Thyroid gland (tissue), 4 donors: ENCODE measurements around the gene KLHL17. TPM values are rescaled to one million over a fixed set of nuclear protein-coding genes. Genes with fewer than 3 reads are reported as not detected.
"Not testable (repeated sequence)": the region's sequence is repeated elsewhere in the genome, so short reads cannot be mapped to it uniquely, and the experiment has no call there.

Experiments used
- DNase-seq, 2 donors: peaks; one replicate each; pipeline ENCODE4 v3.0.0-alpha.2; 2019
- H3K27ac ChIP-seq, 3 donors: fragments of 200-600 bp; sonication (generic); 1 replicate in 2 of 3; 2 replicates in 1 of 3; pipeline ENCODE4 v1.5.1; 2016 to 2019; ENCODE audit warnings: mild to moderate bottlenecking in 1 of 3, moderate library complexity in 1 of 3
- H3K27me3 ChIP-seq: fragments of 200-600 bp; sonication (generic); one replicate; pipeline ENCODE4 v1.5.1; 2019
- H3K36me3 ChIP-seq, 2 donors: fragments of 200-600 bp; sonication (generic); one replicate each; pipeline ENCODE4 v1.5.1; 2016 to 2019
- H3K4me1 ChIP-seq, 2 donors: fragments of 200-600 bp; sonication (generic); one replicate each; pipeline ENCODE4 v1.5.1; 2017 to 2019
- H3K4me3 ChIP-seq, 3 donors: fragments of 200-600 bp; sonication (generic); replicated peaks in 1 of 3; 1 replicate in 2 of 3; 2 replicates in 1 of 3; pipeline ENCODE4 v1.5.1; 2016; ENCODE audit warnings: mild to moderate bottlenecking in 1 of 3
- H3K9me3 ChIP-seq: fragments of 200-600 bp; sonication (generic); one replicate; pipeline ENCODE4 v1.5.1; 2017
- POLR2A ChIP-seq, 2 donors: fragments of 450-650 bp; IDR thresholded peaks; one replicate each; pipeline ENCODE4 v1.6.1; 2017; ENCODE audit warnings: antibody characterized with exemption in 2 of 2, mild to moderate bottlenecking in 2 of 2, moderate library complexity in 1 of 2
- WGBS, 2 donors: methylation state at CpG; one replicate each; pipeline ENCODE4 v1.1.5; 2017; 5-methylcytosine and 5-hydroxymethylcytosine counted together
- intact Hi-C: fragments of 100-400 bp; cut with DNase I; formaldehyde crosslinking; loops from one replicate; pipeline ENCODE4 v1.15.1; 2023
- total RNA-seq, 4 donors: library from RNA; depleted of rRNA; stranded (reverse); fragments of >200 nt; gene quantifications; one replicate each; pipeline ENCODE4 v1.2.3, GENCODE V29; 2016
- TF ChIP-seq, protein P1 (sequence below), 6 experiments: fragments of 200-600 bp in 3 of 6; fragments of 450-650 bp in 3 of 6; sonication (generic) in 3 of 6; IDR thresholded peaks; one replicate each; pipeline ENCODE4 v1.5.1; 2016 to 2019; ENCODE audit warnings: antibody characterized with exemption in 6 of 6, mild to moderate bottlenecking in 2 of 6, inconsistent platforms in 1 of 6, moderate library complexity in 1 of 6

KLHL17 gene
- total RNA-seq, 4 donors from 2014 or later: 3.4 to 10.9 (median 10.3) TPM

DNA sequence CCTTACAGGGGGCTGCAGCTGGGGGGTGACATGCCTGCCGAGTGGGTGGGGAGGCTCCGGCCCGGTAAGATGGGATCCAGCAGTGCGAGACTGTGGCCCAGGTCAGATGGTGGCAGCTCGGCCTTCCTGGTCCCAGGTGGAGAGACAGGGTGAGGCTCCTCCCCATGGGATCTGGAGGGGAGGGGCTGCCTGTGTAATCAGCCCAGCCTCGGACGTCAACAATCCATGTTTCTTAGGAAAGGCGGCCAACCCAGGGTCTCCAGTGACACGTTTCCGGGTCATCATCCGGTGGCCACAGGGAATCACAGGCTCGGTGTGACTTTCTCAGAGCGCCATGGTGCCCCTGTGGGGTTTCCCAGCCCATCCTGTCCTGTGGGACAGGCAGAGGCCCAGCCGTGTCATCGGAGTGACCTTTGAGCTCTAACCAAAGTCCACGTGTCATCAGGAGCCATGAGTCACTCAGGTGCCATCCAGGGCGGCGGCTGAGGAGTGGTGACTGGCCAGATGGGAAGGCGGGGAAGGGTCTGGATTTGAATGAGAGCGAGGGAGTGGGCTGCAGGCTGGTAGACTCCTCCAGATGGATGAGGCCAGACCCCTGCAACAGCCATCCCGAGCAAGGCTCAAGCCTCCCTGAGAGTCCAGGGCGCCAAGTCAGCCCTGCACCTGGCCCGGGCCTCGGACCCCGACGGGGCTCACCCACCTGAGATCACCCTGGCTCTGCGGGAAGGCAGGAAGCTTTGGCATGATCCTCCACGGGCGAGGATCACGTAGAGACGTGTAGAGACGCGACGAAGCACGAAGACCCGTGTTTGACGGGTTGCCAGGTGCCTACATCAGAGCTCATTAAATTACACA is 46.1 kb downstream of the KLHL17 start:
- DNase-seq: no peak
- H3K9me3 ChIP-seq: no peaks in the 10 kb centered on the region
- intact Hi-C loops: no loop called here
- TF ChIP-seq, protein P1, sequence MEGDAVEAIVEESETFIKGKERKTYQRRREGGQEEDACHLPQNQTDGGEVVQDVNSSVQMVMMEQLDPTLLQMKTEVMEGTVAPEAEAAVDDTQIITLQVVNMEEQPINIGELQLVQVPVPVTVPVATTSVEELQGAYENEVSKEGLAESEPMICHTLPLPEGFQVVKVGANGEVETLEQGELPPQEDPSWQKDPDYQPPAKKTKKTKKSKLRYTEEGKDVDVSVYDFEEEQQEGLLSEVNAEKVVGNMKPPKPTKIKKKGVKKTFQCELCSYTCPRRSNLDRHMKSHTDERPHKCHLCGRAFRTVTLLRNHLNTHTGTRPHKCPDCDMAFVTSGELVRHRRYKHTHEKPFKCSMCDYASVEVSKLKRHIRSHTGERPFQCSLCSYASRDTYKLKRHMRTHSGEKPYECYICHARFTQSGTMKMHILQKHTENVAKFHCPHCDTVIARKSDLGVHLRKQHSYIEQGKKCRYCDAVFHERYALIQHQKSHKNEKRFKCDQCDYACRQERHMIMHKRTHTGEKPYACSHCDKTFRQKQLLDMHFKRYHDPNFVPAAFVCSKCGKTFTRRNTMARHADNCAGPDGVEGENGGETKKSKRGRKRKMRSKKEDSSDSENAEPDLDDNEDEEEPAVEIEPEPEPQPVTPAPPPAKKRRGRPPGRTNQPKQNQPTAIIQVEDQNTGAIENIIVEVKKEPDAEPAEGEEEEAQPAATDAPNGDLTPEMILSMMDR (IDR thresholded peaks at IDR 0.05): no peak
- no peak for TF ChIP-seq POLR2A (IDR thresholded peaks at IDR 0.05)
- 78 to 84% methylated on average over 32 to 36 of the region's 37 CpGs for WGBS, 2 donors
- no peak overlapping the region for H3K27ac ChIP-seq
- H3K4me1 ChIP-seq: peaks cover 15 to 28% of the 10 kb centered on the region in 2 donors
- H3K36me3 ChIP-seq: no peaks in the 10 kb centered on the region
- no peak overlapping the region for H3K4me3 ChIP-seq
- no peaks in the 10 kb centered on the region for H3K27me3 ChIP-seq

DNA sequence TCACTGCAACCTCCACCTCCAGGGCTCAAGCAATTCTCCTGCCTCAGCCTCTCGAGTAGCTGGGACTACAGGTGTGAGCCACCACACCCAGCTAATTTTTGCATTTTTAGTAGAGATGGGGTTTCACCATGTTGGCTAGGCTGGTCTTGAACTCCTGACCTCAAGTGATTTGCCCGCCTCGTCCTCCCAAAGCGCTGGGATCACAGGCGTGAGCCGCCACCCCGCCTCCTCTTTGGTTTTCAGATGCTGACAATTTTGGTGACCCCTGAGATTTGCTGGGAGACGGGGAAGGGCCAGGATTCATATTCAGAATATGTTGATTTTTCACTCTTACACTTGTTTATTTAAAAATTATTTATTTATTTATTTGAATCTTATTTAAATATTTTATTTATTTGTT is 49.7 kb downstream of the KLHL17 start:
- H3K27me3 ChIP-seq, H3K36me3 ChIP-seq, H3K4me3 ChIP-seq, DNase-seq, intact Hi-C loops, H3K27ac ChIP-seq, H3K9me3 ChIP-seq: not testable (repeated sequence)
- peaks cover 13 to 26% of the 10 kb centered on the region in 2 donors for H3K4me1 ChIP-seq
- WGBS, 2 donors: 89 to 93% methylated on average over 8 of the region's 8 CpGs

DNA sequence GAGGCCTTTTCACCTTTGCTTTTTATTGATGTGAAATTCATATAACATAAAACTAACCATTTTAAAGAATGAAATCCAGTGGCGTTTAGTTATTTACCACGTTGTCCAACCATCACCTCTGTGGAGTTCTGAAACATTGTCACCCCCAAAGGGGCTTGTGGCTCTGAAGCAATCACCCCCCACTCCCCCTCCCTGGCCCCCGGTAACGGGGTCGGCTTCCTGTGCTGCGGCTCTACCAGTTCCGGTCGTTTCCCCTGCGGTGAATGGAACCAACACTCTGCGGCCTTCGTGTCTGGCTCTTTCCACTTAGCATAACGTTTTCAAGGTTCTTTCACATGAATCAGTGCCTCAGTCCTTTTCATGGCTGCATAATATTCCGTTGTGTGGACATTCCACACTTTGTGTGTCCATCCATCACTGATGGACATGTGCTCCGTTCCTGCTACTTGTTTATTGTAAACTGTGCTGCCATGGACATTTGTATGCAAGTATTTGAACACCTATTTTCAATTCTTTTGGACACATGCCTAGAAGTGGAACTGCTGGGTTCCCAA is 51.1 kb downstream of the KLHL17 start:
- H3K27me3 ChIP-seq: no peaks in the 10 kb centered on the region
- intact Hi-C loops: no loop called here
- no peak overlapping the region for H3K4me3 ChIP-seq
- no peak overlapping the region for H3K27ac ChIP-seq
- H3K9me3 ChIP-seq: no peaks in the 10 kb centered on the region
- no peak for DNase-seq
- 81 to 91% methylated on average over 14 of the region's 14 CpGs for WGBS, 2 donors
- TF ChIP-seq, protein P1 (IDR thresholded peaks at IDR 0.05): no peak
- TF ChIP-seq POLR2A (IDR thresholded peaks at IDR 0.05): no peak
- H3K36me3 ChIP-seq: no peaks in the 10 kb centered on the region
- peaks cover 6 to 14% of the 10 kb centered on the region in 2 donors for H3K4me1 ChIP-seq

DNA sequence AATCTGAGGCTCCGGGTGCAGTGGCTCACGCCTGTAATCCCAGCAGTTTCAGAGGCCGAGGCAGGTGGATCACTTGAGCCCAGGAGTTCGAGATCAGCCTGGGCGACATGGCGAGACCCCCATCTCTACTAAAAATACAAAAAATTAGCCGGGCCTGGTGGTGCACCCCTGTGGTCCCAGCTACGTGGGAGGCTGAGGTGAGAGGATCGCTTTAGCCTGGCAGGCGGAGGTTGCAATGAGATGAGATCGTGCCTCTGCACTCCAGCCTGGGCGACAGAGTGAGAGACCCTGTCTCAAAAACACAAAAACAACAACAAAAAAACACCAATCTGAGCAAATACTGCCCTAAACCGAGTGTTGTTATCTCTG is 52.3 kb downstream of the KLHL17 start:
- H3K4me1 ChIP-seq: peaks cover 6 to 14% of the 10 kb centered on the region in 2 donors
- intact Hi-C loops, H3K27me3 ChIP-seq, H3K9me3 ChIP-seq, DNase-seq, H3K36me3 ChIP-seq: not testable (repeated sequence)
- 68 to 70% methylated on average over 13 of the region's 13 CpGs for WGBS, 2 donors
- H3K4me3 ChIP-seq: peak overlapping the region in 2 of 3 donors; percentile 18 to 53
- H3K27ac ChIP-seq: peak overlapping the region; percentile 78 to 91 (median 84)

DNA sequence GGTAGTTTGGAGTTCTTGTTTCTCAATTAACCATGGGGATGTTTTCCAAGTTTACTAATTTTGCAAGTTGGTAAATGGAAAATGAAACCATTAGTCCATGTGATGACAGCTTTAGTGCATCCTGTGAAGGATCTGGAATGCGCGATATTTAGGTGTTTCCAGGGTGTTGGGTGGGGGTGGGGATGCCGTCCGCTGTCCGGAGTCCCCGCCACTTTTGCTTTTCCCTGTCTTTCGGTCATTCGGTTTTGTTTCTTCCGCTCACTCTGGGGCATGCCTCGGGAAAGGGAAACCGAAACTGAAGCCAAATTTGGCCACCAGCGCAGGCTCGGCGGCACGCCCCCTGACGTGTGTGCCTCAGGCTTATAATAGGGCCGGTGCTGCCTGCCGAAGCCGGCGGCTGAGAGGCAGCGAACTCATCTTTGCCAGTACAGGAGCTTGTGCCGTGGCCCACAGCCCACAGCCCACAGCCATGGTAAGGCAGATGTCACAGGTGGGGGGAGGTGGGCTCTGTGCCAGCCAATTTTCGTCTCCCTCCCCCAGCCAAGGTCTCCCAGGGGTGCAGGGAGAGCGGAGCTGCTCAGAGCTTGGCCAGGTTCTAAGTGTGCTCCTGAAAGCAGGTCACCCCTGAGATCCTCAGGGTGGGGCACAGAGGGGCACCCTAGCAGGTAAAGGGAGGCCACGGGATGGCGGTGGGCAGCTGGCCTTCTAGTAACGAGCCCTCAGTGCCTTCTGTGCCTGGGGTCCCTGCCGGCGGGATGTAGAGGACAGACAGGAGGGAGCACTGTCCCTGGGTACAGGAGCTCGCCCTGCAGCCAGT is 52.9 kb downstream of the KLHL17 start, which contains the start of gene ISG15:
Gene ISG15 (plus strand): TSS at position 393 of the 817 bp plus-strand sequence. CDS start 77 bp downstream, at position 470.
- intact Hi-C loops: no loop called here
- no peaks in the 10 kb centered on the region for H3K27me3 ChIP-seq
- peaks cover 6 to 14% of the 10 kb centered on the region in 2 donors for H3K4me1 ChIP-seq
- H3K36me3 ChIP-seq: no peaks in the 10 kb centered on the region
- H3K4me3 ChIP-seq: peak within 1 kb of the TSS; percentile 8 to 53 (median 18)
- WGBS, 2 donors: 2 to 8% methylated on average over 16 to 25 of the region's 30 CpGs
- TF ChIP-seq POLR2A (IDR thresholded peaks at IDR 0.05): peak in 1 of 2 donors; percentile 84
- TF ChIP-seq, protein P1 (IDR thresholded peaks at IDR 0.05): no peak
- H3K9me3 ChIP-seq: no peaks in the 10 kb centered on the region
- peak within 1 kb of the TSS; percentile 78 to 91 (median 84) for H3K27ac ChIP-seq
- peak; percentile 91 to 93 for DNase-seq
